B cell (primary cell): ENCODE results near the gene MCTS1. TPM values are rescaled to one million over a fixed set of nuclear protein-coding genes. Genes with fewer than 3 reads are reported as not detected.

Experiments used
- ATAC-seq: fragments of 200-7000 bp; cut with Tn5 transposase; one replicate; pipeline ENCODE4 v1.10.0; 2021; ENCODE audit warnings: low read depth, mild to moderate bottlenecking, moderate number of reproducible peaks, moderate library complexity
- CTCF ChIA-PET: fragments of 350-600 bp; sonication (Branson Sonifier 250); formaldehyde crosslinking; loops from one replicate; lab custom pipeline; 2021; ENCODE audit warnings: antibody characterized with exemption, inconsistent platforms; lab: Charles Lee
- POLR2A ChIA-PET: fragments of 350-600 bp; sonication (Branson Sonifier 250); formaldehyde crosslinking; loops from one replicate; lab custom pipeline; 2021; ENCODE audit warnings: antibody characterized with exemption; lab: Charles Lee
- DNase-seq: peaks from one replicate; pipeline ENCODE4 v3.0.0; 2013
- H2AFZ ChIP-seq: 2 replicates; pipeline ENCODE4 v1.6.1; 2012; ENCODE audit warnings: mild to moderate bottlenecking, low read depth, low read length; ENCODE audit not compliant: insufficient read depth, poor library complexity, severe bottlenecking
- H3K27ac ChIP-seq, 2 donors: 1 replicate in 1 of 2; 2 replicates in 1 of 2; pipeline ENCODE4 v1.5.1; 2012 to 2013; ENCODE audit warnings: low read length in 2 of 2, mild to moderate bottlenecking in 2 of 2, moderate library complexity in 1 of 2
- H3K27me3 ChIP-seq, 4 experiments: fragments of 200-600 bp in 1 of 4; sonication (generic) in 1 of 4; replicated peaks in 1 of 4; 1 replicate in 2 of 4; 2 replicates in 2 of 4; pipeline versions ENCODE4 v1.6.1 to v1.7.0; 2013 to 2016; ENCODE audit warnings: low read length in 3 of 4, mild to moderate bottlenecking in 2 of 4, mixed read lengths in 1 of 4, moderate library complexity in 1 of 4; ENCODE audit not compliant: insufficient read depth in 4 of 4, control insufficient read depth in 3 of 4; ENCODE audit errors: control extremely low read depth in 1 of 4
- H3K36me3 ChIP-seq, 2 experiments: replicated peaks in 1 of 2; 1 replicate in 1 of 2; 2 replicates in 1 of 2; pipeline versions ENCODE4 v1.6.1 to v1.7.1; 2013; ENCODE audit warnings: low read length in 1 of 2; ENCODE audit not compliant: insufficient read depth in 2 of 2, control insufficient read depth in 1 of 2; ENCODE audit errors: control extremely low read depth in 1 of 2, extremely low read depth in 1 of 2
- H3K4me1 ChIP-seq, 2 donors: fragments of 200-600 bp in 1 of 2; sonication (generic) in 1 of 2; 1 replicate in 1 of 2; 2 replicates in 1 of 2; pipeline versions ENCODE4 v1.5.1 to v1.6.1; 2013 to 2017; ENCODE audit warnings: low read length in 2 of 2; ENCODE audit not compliant: control insufficient read depth in 2 of 2, insufficient read depth in 2 of 2
- H3K4me2 ChIP-seq: replicated peaks from 2 replicates; pipeline ENCODE3; 2012; ENCODE audit warnings: mild to moderate bottlenecking, low read depth, low read length; ENCODE audit not compliant: poor library complexity, severe bottlenecking
- H3K4me3 ChIP-seq, 5 experiments: fragments of 200-600 bp in 1 of 5; sonication (generic) in 1 of 5; 1 replicate in 3 of 5; 2 replicates in 2 of 5; pipeline versions ENCODE4 v1.5.1 to v1.7.0; 2011 to 2016; ENCODE audit warnings: low read length in 4 of 5, mild to moderate bottlenecking in 4 of 5, low read depth in 2 of 5, control low read depth in 1 of 5, moderate library complexity in 1 of 5; ENCODE audit not compliant: insufficient read depth in 1 of 5; ENCODE audit errors: control extremely low read depth in 1 of 5, extremely low read depth in 1 of 5
- H3K79me2 ChIP-seq: fragments of 200-600 bp; sonication (generic); one replicate; pipeline ENCODE4 v1.6.0; 2016; ENCODE audit warnings: low read length; ENCODE audit not compliant: control insufficient read depth, insufficient read depth
- H3K9ac ChIP-seq: fragments of 200-600 bp; sonication (generic); 2 replicates; pipeline ENCODE4 v1.6.1; 2017; ENCODE audit warnings: mild to moderate bottlenecking, low read length, moderate library complexity
- H3K9me3 ChIP-seq, 3 donors: one replicate each; pipeline versions ENCODE4 v1.6.1 to v1.7.1; 2013; ENCODE audit warnings: low read length in 2 of 3; ENCODE audit not compliant: control insufficient read depth in 2 of 3, insufficient read depth in 1 of 3; ENCODE audit errors: control extremely low read depth in 1 of 3
- H4K20me1 ChIP-seq: 2 replicates; pipeline ENCODE4 v1.6.0; 2012; ENCODE audit warnings: mild to moderate bottlenecking, low read length; ENCODE audit not compliant: insufficient read depth, control insufficient read depth, poor library complexity, severe bottlenecking
- H3K27ac Mint-ChIP-seq: one replicate; pipeline ENCODE4 v1.8.0; 2021; ENCODE audit warnings: mixed read lengths
- H3K27me3 Mint-ChIP-seq: one replicate; pipeline ENCODE4 v1.8.0; 2021; ENCODE audit warnings: mixed read lengths
- H3K4me1 Mint-ChIP-seq: one replicate; pipeline ENCODE4 v1.8.0; 2021; ENCODE audit warnings: mixed read lengths
- H3K4me3 Mint-ChIP-seq: one replicate; pipeline ENCODE4 v1.8.0; 2021; ENCODE audit warnings: mixed read lengths
- H3K9me3 Mint-ChIP-seq: one replicate; pipeline ENCODE4 v1.8.0; 2022; ENCODE audit warnings: mixed read lengths; ENCODE audit not compliant: insufficient read depth
- EZH2 ChIP-seq: IDR thresholded peaks from 2 replicates; pipeline ENCODE4 v1.6.1; 2012; ENCODE audit warnings: borderline replicate concordance, low read depth, mild to moderate bottlenecking, moderate library complexity, low read length; ENCODE audit not compliant: insufficient read depth, poor library complexity, severe bottlenecking
- WGBS: methylation state at CpG from one replicate; pipeline ENCODE4 v1.1.5; 2013; ENCODE audit warnings: missing lambda C conversion rate; ENCODE audit not compliant: insufficient coverage; 5-methylcytosine and 5-hydroxymethylcytosine counted together
- intact Hi-C: fragments of 100-400 bp; cut with micrococcal nuclease; formaldehyde crosslinking; loops from one replicate; pipeline ENCODE4 v1.10.0; 2022
- polyA plus RNA-seq: library from polyadenylated mRNA; depleted of rRNA; stranded (reverse); fragments of >200 nt; gene quantifications from 2 replicates; pipeline ENCODE4 v1.2.3, GENCODE V29; 2012
- total RNA-seq, 2 donors: library from RNA; stranded (reverse); fragments of 120-200 nt in 1 of 2; gene quantifications; 1 replicate in 1 of 2; 2 replicates in 1 of 2; pipeline versions ENCODE4 v1.2.3 to v1.2.4, GENCODE V29; 2013 to 2022
- TF ChIP-seq, protein P1 (sequence below): fragments of 200-600 bp; IDR thresholded peaks from one replicate; pipeline ENCODE4 v1.8.0; 2022; ENCODE audit warnings: antibody characterized with exemption, mild to moderate bottlenecking

The MCTS1 gene
- total and polyA plus RNA-seq, 2 donors (not counting 1 experiment from before 2014, with no cell fraction given): 20.6 to 25.5 TPM

DNA sequence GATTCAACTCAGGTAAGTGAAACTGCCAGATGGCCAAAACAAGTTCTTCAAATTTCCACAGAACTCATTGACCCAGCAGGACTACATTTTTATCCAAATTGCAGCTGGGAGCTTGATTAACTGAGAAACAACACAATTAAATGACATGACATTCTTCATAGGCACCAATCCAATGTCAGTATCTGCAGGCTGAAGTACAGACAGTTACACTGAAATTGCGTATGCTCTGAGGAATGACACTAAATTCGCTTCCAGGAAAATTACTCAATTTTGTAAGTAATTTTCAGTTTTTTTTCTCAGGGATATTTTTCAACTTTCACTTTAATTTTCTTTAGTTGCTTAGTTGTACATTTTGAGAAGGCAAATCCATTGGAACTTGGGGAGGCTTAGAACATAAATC, 21.5 kb downstream of the MCTS1 start:
- H2AFZ ChIP-seq: no peak overlapping the region
- Mint-ChIP-seq H3K4me1 (peaks cover 14% of the 10 kb centered on the region), H3K4me3 (no peak overlapping the region), H3K9me3 (no peaks in the 10 kb centered on the region), H3K27ac (peak overlapping the region; percentile 56), H3K27me3 (no peaks in the 10 kb centered on the region)
- ChIA-PET CTCF (no interaction called here), POLR2A (no interaction called here)
- no CpG with 5 or more reads among the region's 2 CpGs for WGBS
- H3K4me3 ChIP-seq: no peak overlapping the region
- no peaks in the 10 kb centered on the region for H3K27me3 ChIP-seq
- H3K79me2 ChIP-seq: peaks cover 30% of the 10 kb centered on the region
- H3K36me3 ChIP-seq: peaks cover 0 to 15% of the 10 kb centered on the region in 2 experiments
- H3K4me1 ChIP-seq: peaks cover 8 to 13% of the 10 kb centered on the region in 2 donors
- H3K9me3 ChIP-seq: no peaks in the 10 kb centered on the region
- TF ChIP-seq, protein P1, sequence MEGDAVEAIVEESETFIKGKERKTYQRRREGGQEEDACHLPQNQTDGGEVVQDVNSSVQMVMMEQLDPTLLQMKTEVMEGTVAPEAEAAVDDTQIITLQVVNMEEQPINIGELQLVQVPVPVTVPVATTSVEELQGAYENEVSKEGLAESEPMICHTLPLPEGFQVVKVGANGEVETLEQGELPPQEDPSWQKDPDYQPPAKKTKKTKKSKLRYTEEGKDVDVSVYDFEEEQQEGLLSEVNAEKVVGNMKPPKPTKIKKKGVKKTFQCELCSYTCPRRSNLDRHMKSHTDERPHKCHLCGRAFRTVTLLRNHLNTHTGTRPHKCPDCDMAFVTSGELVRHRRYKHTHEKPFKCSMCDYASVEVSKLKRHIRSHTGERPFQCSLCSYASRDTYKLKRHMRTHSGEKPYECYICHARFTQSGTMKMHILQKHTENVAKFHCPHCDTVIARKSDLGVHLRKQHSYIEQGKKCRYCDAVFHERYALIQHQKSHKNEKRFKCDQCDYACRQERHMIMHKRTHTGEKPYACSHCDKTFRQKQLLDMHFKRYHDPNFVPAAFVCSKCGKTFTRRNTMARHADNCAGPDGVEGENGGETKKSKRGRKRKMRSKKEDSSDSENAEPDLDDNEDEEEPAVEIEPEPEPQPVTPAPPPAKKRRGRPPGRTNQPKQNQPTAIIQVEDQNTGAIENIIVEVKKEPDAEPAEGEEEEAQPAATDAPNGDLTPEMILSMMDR: no peak
- TF ChIP-seq EZH2: no peak
- DNase-seq (no peak), ATAC-seq (no peak)
- H4K20me1 ChIP-seq: no peaks in the 10 kb centered on the region
- H3K4me2 ChIP-seq: no peak overlapping the region
- H3K9ac ChIP-seq: no peak overlapping the region
- intact Hi-C loops: loop anchor here (10.0 kb wide), 1 partner anchor 99 kb away; no protein-coding TSS in a partner anchor
- no peak overlapping the region for H3K27ac ChIP-seq

DNA sequence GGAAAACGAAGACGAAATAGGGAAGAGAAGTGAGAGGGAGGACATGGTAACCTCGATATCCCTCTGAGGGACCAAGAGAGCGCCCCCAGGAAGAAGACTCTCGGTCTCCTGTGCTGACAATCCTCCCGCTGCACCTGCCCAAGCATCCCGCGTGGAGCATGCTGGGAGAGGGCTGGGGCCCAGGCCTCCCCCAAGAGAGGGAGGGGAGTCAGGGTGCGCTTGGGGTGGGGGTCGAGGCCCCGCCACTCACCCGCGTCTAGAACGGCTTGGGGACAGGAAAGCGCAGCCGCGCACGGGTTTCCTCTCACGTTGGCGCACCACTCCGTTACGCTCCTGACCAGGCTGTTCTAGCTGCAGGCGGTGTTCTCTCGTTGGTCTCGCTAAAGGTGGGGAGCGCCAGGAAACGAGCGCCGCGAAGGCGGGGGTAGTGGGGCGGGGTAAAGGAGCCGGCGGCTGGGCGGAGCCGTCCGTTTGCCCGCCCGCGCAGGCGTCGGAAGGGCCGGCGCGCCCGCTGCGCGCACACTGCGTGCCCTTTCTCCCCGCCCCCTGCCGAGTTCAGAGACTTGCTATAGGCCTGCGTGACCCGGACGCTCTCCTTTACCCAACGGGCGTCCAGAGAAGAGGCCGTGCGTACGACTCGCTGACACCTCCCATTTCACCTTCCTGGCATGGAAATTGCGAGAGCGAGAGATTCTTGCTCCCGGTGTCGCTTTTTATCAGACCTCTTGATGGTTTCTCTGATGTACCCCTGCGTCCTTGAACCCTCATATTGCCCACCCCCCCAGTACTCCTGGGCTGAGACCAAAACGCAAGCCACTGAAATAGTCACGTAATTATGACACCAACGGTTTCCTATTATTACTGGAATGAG, 26.0 kb downstream of the MCTS1 start, which contains the start of gene C1GALT1C1:
Gene C1GALT1C1 (minus strand): TSS at position 388 of the 871 bp plus-strand sequence. CDS start 2,888 bp downstream, outside the sequence.
- CTCF ChIA-PET: interaction anchor here (1.0 kb wide), 1 partner anchor 122 kb away, joined by 3 read pairs; no protein-coding TSS in a partner anchor
- TF ChIP-seq EZH2: no peak
- TF ChIP-seq, protein P1: no peak
- peak within 1 kb of the TSS; percentile 79 for H2AFZ ChIP-seq

More for the DNA sequence above, 26.0 kb downstream of the MCTS1 start, which contains the start of gene C1GALT1C1:
- H3K27ac Mint-ChIP-seq: peak within 1 kb of the TSS; percentile 97
- Histone ChIP-seq H3K9ac (peak within 1 kb of the TSS; percentile 85), H3K4me3 (peak within 1 kb of the TSS; percentile 62 to 81 (median 69)), H3K4me1 (peaks cover 12 to 18% of the 10 kb centered on the region in 2 donors), H3K36me3 (peaks cover 0 to 8% of the 10 kb centered on the region in 2 experiments), H3K27ac (peak within 1 kb of the TSS; percentile 95 to 96), H4K20me1 (no peaks in the 10 kb centered on the region), H3K79me2 (peaks cover 18% of the 10 kb centered on the region), H3K4me2 (peak within 1 kb of the TSS; percentile 74), H3K9me3 (no peaks in the 10 kb centered on the region), H3K27me3 (no peaks in the 10 kb centered on the region)
- ATAC-seq (peak; percentile 92), DNase-seq (peak; percentile 94)
- H3K27me3 Mint-ChIP-seq: no peaks in the 10 kb centered on the region
- H3K4me3 Mint-ChIP-seq: peak within 1 kb of the TSS; percentile 95
- intact Hi-C loops: loop anchor here (1.0 to 10.0 kb wide), 5 partner anchors 26 to 135 kb away; partner anchors contain the start of gene MCTS1
- WGBS: under 1% methylated on average over 60 of the region's 68 CpGs
- H3K4me1 Mint-ChIP-seq: peaks cover 14% of the 10 kb centered on the region
- no peaks in the 10 kb centered on the region for H3K9me3 Mint-ChIP-seq
- POLR2A ChIA-PET: interaction anchor here (1.5 kb wide), 2 partner anchors 26 to 69 kb away, joined by 3 to 7 read pairs; partner anchors contain the start of genes CUL4B and MCTS1
